NCI-H187 (cell line): ENCODE results near the gene ZSCAN30.
A peak's percentile ranks its signal among the peaks of the same experiment; 100 is the strongest.

Experiments
- DNase-seq, 2 experiments: peaks; one replicate each; lab custom pipeline; 2025; lab: John Stamatoyannopoulos, UW

The ZSCAN30 gene

GRCh38 chr18:35290094-35290735, at the start of gene ZSCAN30:
Gene ZSCAN30 (minus strand): TSS chr18:35290229. CDS start chr18:35264352, 25,877 bp downstream.
- peak; percentile 86 to 88 for DNase-seq

GRCh38 chr18:35337286-35337685, 47.3 kb upstream of the ZSCAN30 start:
- DNase-seq: no peak

GRCh38 chr18:35335866-35336265, 45.8 kb upstream of the ZSCAN30 start:
- DNase-seq: no peak

GRCh38 chr18:35334821-35335220, 44.8 kb upstream of the ZSCAN30 start:
- DNase-seq: no peak

GRCh38 chr18:35334212-35334611, 44.2 kb upstream of the ZSCAN30 start:
- no peak for DNase-seq

GRCh38 chr18:35331367-35332087, 41.5 kb upstream of the ZSCAN30 start:
- no peak for DNase-seq

GRCh38 chr18:35328868-35329267, 38.8 kb upstream of the ZSCAN30 start:
- no peak for DNase-seq

- DNase-seq: no peak
These were observed 36.8 kb upstream of the ZSCAN30 start for GRCh38 chr18:35326695-35327387.

- no peak for DNase-seq
These were observed 35.1 kb upstream of the ZSCAN30 start for GRCh38 chr18:35324926-35325655.

GRCh38 chr18:35322486-35323458, 32.7 kb upstream of the ZSCAN30 start:
- DNase-seq: no peak

GRCh38 chr18:35311496-35311895, 21.5 kb upstream of the ZSCAN30 start:
- DNase-seq: no peak

GRCh38 chr18:35306588-35307250, 16.7 kb upstream of the ZSCAN30 start:
- DNase-seq: no peak

- no peak for DNase-seq
These were observed 13.6 kb upstream of the ZSCAN30 start for GRCh38 chr18:35303610-35304009.

GRCh38 chr18:35296060-35296459, 6.0 kb upstream of the ZSCAN30 start:
- DNase-seq: no peak

- no peak for DNase-seq
These were observed 1.1 kb upstream of the ZSCAN30 start for GRCh38 chr18:35291166-35291565.

- DNase-seq: no peak
These were observed 319 bp downstream of the ZSCAN30 start for GRCh38 chr18:35289727-35290093.

GRCh38 chr18:35289293-35289692, 736 bp downstream of the ZSCAN30 start:
- no peak for DNase-seq

- DNase-seq: no peak
These were observed 5.2 kb downstream of the ZSCAN30 start for GRCh38 chr18:35284841-35285240.

- DNase-seq: no peak
These were observed 5.9 kb downstream of the ZSCAN30 start for GRCh38 chr18:35283923-35284794.

- DNase-seq: no peak
These were observed 7.7 kb downstream of the ZSCAN30 start for GRCh38 chr18:35282353-35282752.
